Measurements from ENCODE around the gene CRACR2A. TPM values are rescaled to one million over a fixed set of nuclear protein-coding genes. Genes with fewer than 3 reads are reported as not detected.

Gene CRACR2A
- total and polyA plus RNA-seq, 2 of the 8 experiments (the other 6 are each of a cell fraction or from before 2014, with no cell fraction given), result 0.85 to 3.2 TPM

DNA sequence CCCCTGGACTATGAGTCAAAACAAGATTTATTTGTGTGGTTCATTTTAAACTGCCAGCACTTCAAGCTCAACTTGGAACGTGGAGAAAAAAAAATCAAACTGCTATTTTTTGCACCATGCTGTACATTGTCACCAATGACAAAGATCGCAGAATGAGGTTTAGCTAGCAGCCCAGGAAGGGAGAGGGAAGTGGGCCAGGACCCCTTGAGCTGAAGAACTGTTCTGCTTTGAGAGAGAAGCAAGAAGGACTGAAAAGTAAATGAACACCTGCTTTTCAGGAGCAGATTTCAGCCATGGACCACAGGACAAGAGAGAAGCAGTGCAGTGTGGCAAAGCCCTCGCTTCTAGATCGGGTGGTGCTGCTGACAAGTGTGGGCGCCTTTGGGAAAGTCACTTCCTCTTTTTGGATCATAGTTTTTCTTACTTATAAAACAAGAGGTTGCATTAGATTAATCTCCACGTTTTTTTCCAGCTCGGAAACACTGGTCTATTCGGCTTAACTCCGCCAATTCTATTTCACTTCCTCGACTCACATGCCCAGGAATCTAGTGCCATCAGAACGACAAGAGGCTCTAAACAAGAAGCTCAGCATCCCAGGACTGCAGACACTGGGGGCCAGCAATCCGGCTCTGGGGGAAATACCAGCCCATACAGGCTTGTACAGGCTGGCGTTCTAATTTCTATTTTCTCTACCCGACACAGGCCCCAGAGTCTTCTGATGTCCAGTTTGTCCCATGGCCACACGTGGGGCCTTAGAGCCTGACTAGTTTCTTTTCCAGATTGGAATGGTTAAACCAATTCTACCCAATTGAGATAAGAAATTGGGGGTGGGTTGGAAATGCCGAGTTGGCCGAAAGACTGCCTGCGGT is 129.9 kb downstream of the CRACR2A start:
- CTCF ChIA-PET (ENCODE audit: partially characterized antibody), result interaction anchor here (0.6 to 2.3 kb wide), 8 partner anchors 67 to 678 kb away, joined by 3 to 9 read pairs (median 4); no protein-coding TSS in a partner anchor
- Histone ChIP-seq H4K5ac (ENCODE audit: insufficient read length, low read depth, low read length) (no peak overlapping the region), H3K18ac (ENCODE audit: extremely low read depth, low read length) (no peak overlapping the region), H4K91ac (replicated peaks; ENCODE audit: insufficient read length, low read length) (no peak overlapping the region), H2BK5ac (ENCODE audit: low read depth, low read length) (no peak overlapping the region), H3K9me3 (ENCODE audit: insufficient read depth in 2 of 2, low read depth in 1 of 2, low read length in 1 of 2) (no peaks in the 10 kb centered on the region), H2AK5ac (ENCODE audit: low read depth, low read length) (no peak overlapping the region), H4K20me1 (replicated peaks in 1 of 2; ENCODE audit: control insufficient read depth in 1 of 2, insufficient read depth in 2 of 2, low read length in 2 of 2) (no peaks in the 10 kb centered on the region), H3K79me1 (ENCODE audit: low read depth, low read length) (no peaks in the 10 kb centered on the region), H2AFZ (ENCODE audit: low read length) (no peak overlapping the region), H3K27me3 (replicated peaks in 1 of 4; ENCODE audit: control insufficient read depth in 3 of 4, extremely low read depth in 1 of 4, insufficient read depth in 3 of 4, low read length in 3 of 4) (no peaks in the 10 kb centered on the region), H3K23me2 (ENCODE audit: low read depth, low read length) (no peaks in the 10 kb centered on the region), H3K56ac (replicated peaks; ENCODE audit: insufficient read length, low read depth, low read length) (no peak overlapping the region), H3K27ac (ENCODE audit: low read depth, low read length) (no peak overlapping the region), H2BK12ac (ENCODE audit: low read depth, low read length) (no peak overlapping the region), H3K79me2 (ENCODE audit: control insufficient read depth in 1 of 2, insufficient read depth in 2 of 2, low read length in 2 of 2) (no peaks in the 10 kb centered on the region), H3K14ac (ENCODE audit: insufficient read length) (no peak overlapping the region), H3K4me3 (ENCODE audit: extremely low read depth in 1 of 4, insufficient read depth in 2 of 4, low read depth in 3 of 4, low read length in 4 of 4) (no peak overlapping the region), H2BK120ac (replicated peaks; ENCODE audit: low read depth, low read length) (no peak overlapping the region), H3K4me1 (replicated peaks in 1 of 4; ENCODE audit: control insufficient read depth in 3 of 4, insufficient read depth in 4 of 4, low read length in 3 of 4) (no peaks in the 10 kb centered on the region; a peak in 1 of 7 replicates), H3K23ac (ENCODE audit: insufficient read length) (no peak overlapping the region), H4K8ac (ENCODE audit: extremely low read depth, insufficient read depth, low read length) (no peak overlapping the region), H3K9ac (replicated peaks in 1 of 4; ENCODE audit: extremely low read depth in 1 of 4, low read depth in 3 of 4, low read length in 3 of 4) (no peak overlapping the region), H3K4me2 (ENCODE audit: insufficient read depth in 1 of 2, low read depth in 2 of 2, low read length in 2 of 2) (no peak overlapping the region), H3K36me3 (ENCODE audit: control insufficient read depth in 2 of 4, insufficient read depth in 4 of 4, low read length in 3 of 4) (no peaks in the 10 kb centered on the region), H2BK20ac (ENCODE audit: low read length) (no peak overlapping the region), H3K4ac (replicated peaks; ENCODE audit: insufficient read length, low read depth, low read length) (no peak overlapping the region), H2BK15ac (ENCODE audit: low read length) (no peak overlapping the region)
- DNase-seq (ENCODE audit: low read depth in 1 of 2, low spot score in 2 of 2) (no peak), FAIRE-seq (no peak)
- TF ChIP-seq EZH2 (IDR thresholded peaks at IDR 0.05; ENCODE audit: low read depth, low read length, severe bottlenecking) (no peak), EGR1 (IDR thresholded peaks at IDR 0.05; ENCODE audit: borderline replicate concordance, low read depth, low read length) (no peak), NRF1 (IDR thresholded peaks at IDR 0.05; ENCODE audit: low read depth, low read length) (no peak), CBX8 (IDR thresholded peaks at IDR 0.05; ENCODE audit: borderline replicate concordance, low read depth, low read length) (no peak), BACH1 (IDR thresholded peaks at IDR 0.05; ENCODE audit: low read length) (no peak), NANOG (IDR thresholded peaks at IDR 0.05; ENCODE audit: insufficient read depth, low read depth, low read length, poor library complexity, severe bottlenecking) (no peak), TBP (IDR thresholded peaks at IDR 0.05; ENCODE audit: low read depth, low read length) (no peak), KDM1A (IDR thresholded peaks at IDR 0.05; ENCODE audit: borderline replicate concordance, low read length) (no peak)
- WGBS, 2 experiments (ENCODE audit: extremely low coverage in 1 of 2, insufficient coverage in 1 of 2, insufficient read length in 1 of 2, insufficient replicate concordance in 2 of 2, low coverage in 1 of 2, low lambda C conversion rate in 2 of 2, missing lambda C conversion rate in 1 of 2), result 83% methylated on average over 18 of the region's 18 CpGs; no CpG with 5 or more reads in 1 of the 2 experiments
- POLR2A ChIA-PET (ENCODE audit: partially characterized antibody), result no interaction called here
